ENCODE measurements around the gene TNP2.

DNA sequence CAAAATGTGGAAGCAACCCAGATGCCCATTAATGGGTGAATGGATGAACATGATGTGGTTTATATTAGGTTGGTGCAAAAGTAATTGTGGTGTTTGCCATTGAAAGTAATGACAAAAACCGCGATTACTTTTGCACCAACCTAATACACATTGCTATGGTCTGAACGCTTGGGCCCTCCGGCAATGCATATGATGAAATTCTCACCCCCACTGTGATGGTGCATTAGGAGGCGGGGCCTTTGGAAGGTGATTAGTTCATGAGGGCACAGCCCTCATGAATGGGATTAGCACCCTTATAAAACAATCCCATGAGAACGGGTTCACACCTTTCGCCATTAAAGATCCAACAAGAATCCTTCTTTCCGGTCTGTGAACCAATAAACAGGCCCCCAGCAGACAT, 37.3 kb upstream of the TNP2 start:
- TF ChIP-seq, protein P1, sequence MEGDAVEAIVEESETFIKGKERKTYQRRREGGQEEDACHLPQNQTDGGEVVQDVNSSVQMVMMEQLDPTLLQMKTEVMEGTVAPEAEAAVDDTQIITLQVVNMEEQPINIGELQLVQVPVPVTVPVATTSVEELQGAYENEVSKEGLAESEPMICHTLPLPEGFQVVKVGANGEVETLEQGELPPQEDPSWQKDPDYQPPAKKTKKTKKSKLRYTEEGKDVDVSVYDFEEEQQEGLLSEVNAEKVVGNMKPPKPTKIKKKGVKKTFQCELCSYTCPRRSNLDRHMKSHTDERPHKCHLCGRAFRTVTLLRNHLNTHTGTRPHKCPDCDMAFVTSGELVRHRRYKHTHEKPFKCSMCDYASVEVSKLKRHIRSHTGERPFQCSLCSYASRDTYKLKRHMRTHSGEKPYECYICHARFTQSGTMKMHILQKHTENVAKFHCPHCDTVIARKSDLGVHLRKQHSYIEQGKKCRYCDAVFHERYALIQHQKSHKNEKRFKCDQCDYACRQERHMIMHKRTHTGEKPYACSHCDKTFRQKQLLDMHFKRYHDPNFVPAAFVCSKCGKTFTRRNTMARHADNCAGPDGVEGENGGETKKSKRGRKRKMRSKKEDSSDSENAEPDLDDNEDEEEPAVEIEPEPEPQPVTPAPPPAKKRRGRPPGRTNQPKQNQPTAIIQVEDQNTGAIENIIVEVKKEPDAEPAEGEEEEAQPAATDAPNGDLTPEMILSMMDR (IDR thresholded peaks at IDR 0.05; ENCODE audit: extremely low read depth in 1 of 2, insufficient read depth in 1 of 2, low read depth in 1 of 2, low read length in 2 of 2) = no peak
- TF ChIP-seq POLR2AphosphoS5 (IDR thresholded peaks at IDR 0.05; ENCODE audit: insufficient read depth, low read depth, low read length) = no peak
- TF ChIP-seq POLR2A (IDR thresholded peaks at IDR 0.05; ENCODE audit: low read depth, low read length) = no peak
- TF ChIP-seq FOS (IDR thresholded peaks at IDR 0.05; ENCODE audit: borderline replicate concordance, insufficient read depth, low read length) = no peak
- TF ChIP-seq, protein P2, sequence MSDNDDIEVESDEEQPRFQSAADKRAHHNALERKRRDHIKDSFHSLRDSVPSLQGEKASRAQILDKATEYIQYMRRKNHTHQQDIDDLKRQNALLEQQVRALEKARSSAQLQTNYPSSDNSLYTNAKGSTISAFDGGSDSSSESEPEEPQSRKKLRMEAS (IDR thresholded peaks at IDR 0.05; ENCODE audit: insufficient read depth, insufficient read length) = no peak
- no peak for TF ChIP-seq EZH2 (IDR thresholded peaks at IDR 0.05; ENCODE audit: borderline replicate concordance, low read depth, low read length, severe bottlenecking)
- no peak for TF ChIP-seq GATA2 (IDR thresholded peaks at IDR 0.05; ENCODE audit: insufficient read depth, insufficient read length, low read depth, low read length)
- TF ChIP-seq JUN (IDR thresholded peaks at IDR 0.05; ENCODE audit: borderline replicate concordance, insufficient read depth, insufficient read length, low read depth) = no peak
